ENCODE data around the gene IPCEF1.

DNA sequence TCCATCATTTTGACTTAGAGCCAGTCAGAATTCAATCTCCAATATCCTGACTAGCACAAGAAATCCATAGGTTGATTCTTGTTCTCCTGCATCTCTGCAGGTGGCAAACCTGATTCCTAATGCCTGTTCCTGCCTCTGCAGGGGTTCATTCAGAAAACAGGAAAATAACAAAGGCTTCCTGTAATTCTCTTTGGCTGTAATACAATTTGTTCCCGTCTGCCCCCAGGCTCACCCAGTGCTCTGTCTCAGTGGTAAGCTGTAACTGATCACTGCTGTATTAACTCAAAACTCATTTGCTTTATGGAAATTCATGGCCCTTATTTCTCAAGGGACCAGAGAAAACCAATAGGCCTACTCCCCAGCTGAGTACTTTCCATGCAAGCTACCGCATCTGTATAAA lies 228.9 kb downstream of the IPCEF1 start:
- TF ChIP-seq, protein P1, sequence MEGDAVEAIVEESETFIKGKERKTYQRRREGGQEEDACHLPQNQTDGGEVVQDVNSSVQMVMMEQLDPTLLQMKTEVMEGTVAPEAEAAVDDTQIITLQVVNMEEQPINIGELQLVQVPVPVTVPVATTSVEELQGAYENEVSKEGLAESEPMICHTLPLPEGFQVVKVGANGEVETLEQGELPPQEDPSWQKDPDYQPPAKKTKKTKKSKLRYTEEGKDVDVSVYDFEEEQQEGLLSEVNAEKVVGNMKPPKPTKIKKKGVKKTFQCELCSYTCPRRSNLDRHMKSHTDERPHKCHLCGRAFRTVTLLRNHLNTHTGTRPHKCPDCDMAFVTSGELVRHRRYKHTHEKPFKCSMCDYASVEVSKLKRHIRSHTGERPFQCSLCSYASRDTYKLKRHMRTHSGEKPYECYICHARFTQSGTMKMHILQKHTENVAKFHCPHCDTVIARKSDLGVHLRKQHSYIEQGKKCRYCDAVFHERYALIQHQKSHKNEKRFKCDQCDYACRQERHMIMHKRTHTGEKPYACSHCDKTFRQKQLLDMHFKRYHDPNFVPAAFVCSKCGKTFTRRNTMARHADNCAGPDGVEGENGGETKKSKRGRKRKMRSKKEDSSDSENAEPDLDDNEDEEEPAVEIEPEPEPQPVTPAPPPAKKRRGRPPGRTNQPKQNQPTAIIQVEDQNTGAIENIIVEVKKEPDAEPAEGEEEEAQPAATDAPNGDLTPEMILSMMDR (conservative IDR thresholded peaks at IDR 0.05): no peak
- TF ChIP-seq EZH2 (IDR thresholded peaks at IDR 0.05; ENCODE audit: low read depth): no peak
